ENCODE data around the gene ANK3. TPM values are rescaled to one million over a fixed set of nuclear protein-coding genes. Genes with fewer than 3 reads are reported as not detected.

The ANK3 gene
- total RNA-seq, 1 experiment from 2014 or later = 15.3 TPM

DNA sequence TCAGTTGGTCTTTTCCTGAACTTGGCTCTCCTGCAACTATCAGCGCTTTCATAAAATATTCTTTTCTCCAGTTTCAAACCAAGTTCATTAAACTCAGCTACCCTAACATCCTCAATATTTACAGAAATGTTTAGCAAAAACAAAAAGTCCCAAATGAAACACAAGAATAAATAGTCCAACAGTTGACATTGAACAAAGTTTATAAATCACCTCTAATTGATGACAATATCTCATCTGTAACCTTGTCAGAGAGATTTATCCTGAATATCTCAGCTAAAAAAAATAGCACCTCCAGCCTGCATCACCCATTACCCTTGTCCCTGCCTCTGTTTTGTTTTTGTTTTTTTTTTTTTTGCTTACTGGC, 76.1 kb downstream of the ANK3 start (continued):
- TF ChIP-seq TCF7L2 (IDR thresholded peaks at IDR 0.05; ENCODE audit: borderline replicate concordance, extremely low read depth, insufficient read depth, insufficient read length) (no peak), ZFX (IDR thresholded peaks at IDR 0.05) (no peak), ELF1 (IDR thresholded peaks at IDR 0.05; ENCODE audit: borderline replicate concordance, low read depth) (no peak), MAX (IDR thresholded peaks at IDR 0.05) (no peak), EGR1 (IDR thresholded peaks at IDR 0.05; ENCODE audit: low read depth) (no peak), YY1 (IDR thresholded peaks at IDR 0.05; ENCODE audit: extremely low read depth, insufficient replicate concordance, low read depth, low read length) (no peak), POLR2AphosphoS5 (IDR thresholded peaks at IDR 0.05; ENCODE audit: low read depth, low read length) (no peak), JUND (IDR thresholded peaks at IDR 0.05) (no peak), SIN3A (IDR thresholded peaks at IDR 0.05; ENCODE audit: low read depth) (no peak), RAD21 (IDR thresholded peaks at IDR 0.05; ENCODE audit: low read depth) (no peak), EZH2phosphoT487 (IDR thresholded peaks at IDR 0.05; ENCODE audit: borderline replicate concordance) (no peak)
- TF ChIP-seq, protein P1, sequence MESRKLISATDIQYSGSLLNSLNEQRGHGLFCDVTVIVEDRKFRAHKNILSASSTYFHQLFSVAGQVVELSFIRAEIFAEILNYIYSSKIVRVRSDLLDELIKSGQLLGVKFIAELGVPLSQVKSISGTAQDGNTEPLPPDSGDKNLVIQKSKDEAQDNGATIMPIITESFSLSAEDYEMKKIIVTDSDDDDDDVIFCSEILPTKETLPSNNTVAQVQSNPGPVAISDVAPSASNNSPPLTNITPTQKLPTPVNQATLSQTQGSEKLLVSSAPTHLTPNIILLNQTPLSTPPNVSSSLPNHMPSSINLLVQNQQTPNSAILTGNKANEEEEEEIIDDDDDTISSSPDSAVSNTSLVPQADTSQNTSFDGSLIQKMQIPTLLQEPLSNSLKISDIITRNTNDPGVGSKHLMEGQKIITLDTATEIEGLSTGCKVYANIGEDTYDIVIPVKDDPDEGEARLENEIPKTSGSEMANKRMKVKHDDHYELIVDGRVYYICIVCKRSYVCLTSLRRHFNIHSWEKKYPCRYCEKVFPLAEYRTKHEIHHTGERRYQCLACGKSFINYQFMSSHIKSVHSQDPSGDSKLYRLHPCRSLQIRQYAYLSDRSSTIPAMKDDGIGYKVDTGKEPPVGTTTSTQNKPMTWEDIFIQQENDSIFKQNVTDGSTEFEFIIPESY (IDR thresholded peaks at IDR 0.05; ENCODE audit: extremely low read depth, insufficient replicate concordance, low read length) = no peak

GRCh38 chr10:60312818-60313588, 76.7 kb downstream of the ANK3 start:
- Histone ChIP-seq H3K9me3 (ENCODE audit: control insufficient read depth in 1 of 2, insufficient read depth in 1 of 2, low read depth in 1 of 2, low read length in 2 of 2) (no peaks in the 10 kb centered on the region), H3K9me2 (ENCODE audit: insufficient read depth) (no peaks in the 10 kb centered on the region), H3K4me2 (ENCODE audit: low read length) (peak overlapping the region; percentile 67), H3K4me3 (replicated peaks in 1 of 2; ENCODE audit: low read depth in 1 of 2, low read length in 2 of 2) (peak overlapping the region in 1 of 2 experiments; percentile 37; a peak in 1 of 4 replicates), H3K79me2 (ENCODE audit: insufficient read depth, low read length) (no peaks in the 10 kb centered on the region), H2AFZ (ENCODE audit: low read depth, low read length, poor library complexity, severe bottlenecking) (peak overlapping the region; percentile 83), H3K27me3 (ENCODE audit: insufficient read depth, low read length) (no peaks in the 10 kb centered on the region), H3K27ac (ENCODE audit: low read depth, low read length) (peak overlapping the region; percentile 19; the same call in 1 of the 2 replicates), H3K36me3 (ENCODE audit: control insufficient read depth in 1 of 2, insufficient read depth in 2 of 2, low read length in 2 of 2) (no peaks in the 10 kb centered on the region), H3K9ac (ENCODE audit: low read length) (no peak overlapping the region), H4K20me1 (ENCODE audit: insufficient read depth) (no peaks in the 10 kb centered on the region), H3K4me1 (ENCODE audit: control insufficient read depth in 1 of 2, insufficient read depth in 2 of 2, low read length in 2 of 2) (peaks cover 21 to 35% of the 10 kb centered on the region in 2 experiments)
- TF ChIP-seq FOSL1 (IDR thresholded peaks at IDR 0.05; ENCODE audit: low read depth) = peak; percentile 93
- 0 out of 2 replicates have a peak, but pooled peaks have one; percentile 14 for TF ChIP-seq RAD21 (IDR thresholded peaks at IDR 0.05; ENCODE audit: low read depth)
- TF ChIP-seq EZH2 (IDR thresholded peaks at IDR 0.05) = no peak
- TF ChIP-seq SIN3A (IDR thresholded peaks at IDR 0.05; ENCODE audit: low read depth) = 0 out of 2 replicates have a peak, but pooled peaks have one; percentile 37
- TF ChIP-seq SRF (IDR thresholded peaks at IDR 0.05; ENCODE audit: low read depth) = peak; percentile 19; the same call in 1 of the 2 replicates
- TF ChIP-seq YY1 (IDR thresholded peaks at IDR 0.05; ENCODE audit: extremely low read depth, insufficient replicate concordance, low read depth, low read length) = peak; percentile 5
- TF ChIP-seq EZH2phosphoT487 (IDR thresholded peaks at IDR 0.05; ENCODE audit: borderline replicate concordance) = no peak
- peak; percentile 71; the same call in 1 of the 2 replicates for TF ChIP-seq JUND (IDR thresholded peaks at IDR 0.05)
- TF ChIP-seq SP1 (IDR thresholded peaks at IDR 0.05; ENCODE audit: low read depth) = peak; percentile 56
- DNase-seq (ENCODE audit: low read depth, low spot score) (peak; percentile 26), ATAC-seq (peak; percentile 65)
- CTCF ChIA-PET = interaction anchor here (2.1 kb wide), 1 partner anchor 23 kb away, joined by 5 read pairs; no protein-coding TSS in a partner anchor
- intact Hi-C loops (cut with micrococcal nuclease) = no loop called here
- no TSS peak for BruUV-seq (replicated peaks)
- RAD21 ChIA-PET (ENCODE audit: low non-redundant PET in 1 of 2, low total read pairs in 2 of 2, uncharacterized antibody in 2 of 2, unreplicated experiment in 2 of 2) = no interaction called here
- POLR2A ChIA-PET = interaction anchor here (0.7 to 1.9 kb wide), 2 partner anchors 11 to 25 kb away, joined by 5 to 6 read pairs; no protein-coding TSS in a partner anchor
